ENCODE measurements around the gene AKAP3. TPM values are rescaled to one million over a fixed set of nuclear protein-coding genes. Genes with fewer than 3 reads are reported as not detected.

The AKAP3 gene
- total and polyA plus RNA-seq, 4 donors, result 0.57 to 2.4 (median 1.1) TPM

GRCh38 chr12:4588916-4589315 is 59.9 kb downstream of the AKAP3 start:
- no peak for ATAC-seq (ENCODE audit: insufficient read depth, low FRiP score)
- Histone ChIP-seq H3K9ac (ENCODE audit: insufficient read depth in 1 of 2, low read length in 2 of 2) (no peak overlapping the region), H3K27me3 (ENCODE audit: control insufficient read depth in 3 of 3, insufficient read depth in 3 of 3, low read length in 2 of 3) (peaks cover 0 to 2% (median 0%) of the 10 kb centered on the region in 3 donors), H3K9me3 (ENCODE audit: control insufficient read depth in 4 of 4, insufficient read depth in 3 of 4, low read length in 3 of 4) (no peaks in the 10 kb centered on the region), H3K4me1 (ENCODE audit: control insufficient read depth in 5 of 5, insufficient read depth in 5 of 5, low read length in 5 of 5) (peaks cover 0 to 3% (median 0%) of the 10 kb centered on the region in 5 donors), H3K27ac (ENCODE audit: low read depth in 1 of 2, low read length in 1 of 2) (no peak overlapping the region), H3K4me3 (no peak overlapping the region), H3K36me3 (ENCODE audit: control insufficient read depth in 4 of 4, insufficient read depth in 4 of 4, low read length in 4 of 4) (no peaks in the 10 kb centered on the region)
- TF ChIP-seq CTCF (IDR thresholded peaks at IDR 0.05; ENCODE audit: control extremely low read depth, extremely low read depth), result no peak
- no peak for DNase-seq
- 93 to 98% methylated on average over 3 of the region's 3 CpGs for WGBS, 2 donors

GRCh38 chr12:4587108-4587507 is 61.7 kb downstream of the AKAP3 start:
- Histone ChIP-seq H3K36me3 (ENCODE audit: control insufficient read depth in 4 of 4, insufficient read depth in 4 of 4, low read length in 4 of 4) (no peaks in the 10 kb centered on the region), H3K27ac (ENCODE audit: low read depth in 1 of 2, low read length in 1 of 2) (no peak overlapping the region), H3K4me1 (ENCODE audit: control insufficient read depth in 5 of 5, insufficient read depth in 5 of 5, low read length in 5 of 5) (peaks cover 0 to 3% (median 0%) of the 10 kb centered on the region in 5 donors), H3K9ac (ENCODE audit: insufficient read depth in 1 of 2, low read length in 2 of 2) (no peak overlapping the region), H3K4me3 (no peak overlapping the region), H3K27me3 (ENCODE audit: control insufficient read depth in 3 of 3, insufficient read depth in 3 of 3, low read length in 2 of 3) (peaks cover 0 to 2% (median 0%) of the 10 kb centered on the region in 3 donors), H3K9me3 (ENCODE audit: control insufficient read depth in 4 of 4, insufficient read depth in 3 of 4, low read length in 3 of 4) (no peaks in the 10 kb centered on the region)
- ATAC-seq (ENCODE audit: insufficient read depth, low FRiP score) (no peak), DNase-seq (no peak)
- WGBS, 2 donors, result 75 to 85% methylated on average over 9 of the region's 9 CpGs
- TF ChIP-seq CTCF (IDR thresholded peaks at IDR 0.05; ENCODE audit: control extremely low read depth, extremely low read depth), result no peak

- H3K36me3 ChIP-seq (ENCODE audit: control insufficient read depth in 4 of 4, insufficient read depth in 4 of 4, low read length in 4 of 4), result no peaks in the 10 kb centered on the region
- no peaks in the 10 kb centered on the region for H3K9me3 ChIP-seq (ENCODE audit: control insufficient read depth in 4 of 4, insufficient read depth in 3 of 4, low read length in 3 of 4)
- no peak for TF ChIP-seq CTCF (IDR thresholded peaks at IDR 0.05; ENCODE audit: control extremely low read depth, extremely low read depth)
- no peak overlapping the region for H3K4me3 ChIP-seq
- ATAC-seq (ENCODE audit: insufficient read depth, low FRiP score), result no peak
- WGBS, 2 donors, result 56 to 61% methylated on average over 5 of the region's 5 CpGs
- DNase-seq, result no peak
- H3K27ac ChIP-seq (ENCODE audit: low read depth in 1 of 2, low read length in 1 of 2), result no peak overlapping the region
- peaks cover 0 to 2% (median 0%) of the 10 kb centered on the region in 3 donors for H3K27me3 ChIP-seq (ENCODE audit: control insufficient read depth in 3 of 3, insufficient read depth in 3 of 3, low read length in 2 of 3)
- peaks cover 0 to 3% (median 0%) of the 10 kb centered on the region in 5 donors for H3K4me1 ChIP-seq (ENCODE audit: control insufficient read depth in 5 of 5, insufficient read depth in 5 of 5, low read length in 5 of 5)
- H3K9ac ChIP-seq (ENCODE audit: insufficient read depth in 1 of 2, low read length in 2 of 2), result no peak overlapping the region
Measured at GRCh38 chr12:4586500-4586899, 62.4 kb downstream of the AKAP3 start.

- Histone ChIP-seq H3K4me1 (ENCODE audit: control insufficient read depth in 5 of 5, insufficient read depth in 5 of 5, low read length in 5 of 5) (peaks cover 0 to 4% (median 0%) of the 10 kb centered on the region in 5 donors), H3K27ac (ENCODE audit: low read depth in 1 of 2, low read length in 1 of 2) (no peak overlapping the region), H3K9me3 (ENCODE audit: control insufficient read depth in 4 of 4, insufficient read depth in 3 of 4, low read length in 3 of 4) (peaks cover 0 to 2% (median 0%) of the 10 kb centered on the region in 4 donors), H3K9ac (ENCODE audit: insufficient read depth in 1 of 2, low read length in 2 of 2) (no peak overlapping the region), H3K27me3 (ENCODE audit: control insufficient read depth in 3 of 3, insufficient read depth in 3 of 3, low read length in 2 of 3) (peaks cover 0 to 2% (median 0%) of the 10 kb centered on the region in 3 donors), H3K4me3 (no peak overlapping the region), H3K36me3 (ENCODE audit: control insufficient read depth in 4 of 4, insufficient read depth in 4 of 4, low read length in 4 of 4) (no peaks in the 10 kb centered on the region)
- no peak for DNase-seq
- TF ChIP-seq CTCF (IDR thresholded peaks at IDR 0.05; ENCODE audit: control extremely low read depth, extremely low read depth), result no peak
- ATAC-seq (ENCODE audit: insufficient read depth, low FRiP score), result no peak
- WGBS, 2 donors, result 83 to 86% methylated on average over 7 of the region's 7 CpGs
Measured at GRCh38 chr12:4584896-4585295, 64.0 kb downstream of the AKAP3 start.
